OCI-LY1 (cell line): ENCODE results near the gene TMEM213.

Experiments used
- EZH2 ChIP-seq: fragments of 200-600 bp; sonication (generic), shearing (Covaris generic); IDR thresholded peaks from 2 replicates; pipeline ENCODE4 v1.8.0; 2017; ENCODE audit warnings: borderline replicate concordance, mixed run types, mild to moderate bottlenecking, antibody characterized with exemption, low read length, moderate library complexity, mixed read lengths
- TF ChIP-seq, protein P1 (sequence below): fragments of 200-600 bp; sonication (generic), shearing (Covaris generic); IDR thresholded peaks from 2 replicates; pipeline ENCODE4 v1.5.1; 2017; ENCODE audit warnings: mild to moderate bottlenecking, antibody characterized with exemption, low read length, moderate library complexity, mixed read lengths

DNA sequence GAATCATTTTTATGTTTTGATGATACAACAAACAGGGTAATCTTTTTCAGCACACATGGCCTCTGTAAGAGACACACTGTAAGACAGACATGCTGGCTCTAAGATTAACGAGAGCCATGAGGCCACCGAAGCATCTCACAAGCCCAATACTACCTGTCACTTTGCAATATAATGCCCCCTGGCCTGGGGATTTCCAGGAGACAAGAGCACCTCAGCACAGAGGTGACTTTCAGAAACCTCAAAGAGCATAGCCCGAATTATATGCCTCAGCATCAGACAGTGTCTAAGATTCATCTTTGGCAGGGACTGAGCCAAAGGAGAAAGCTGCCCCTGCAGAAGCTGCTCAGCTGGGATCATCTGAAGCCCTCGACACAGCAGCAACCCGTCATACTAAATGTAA lies 44.2 kb upstream of the TMEM213 start:
- TF ChIP-seq, protein P1, sequence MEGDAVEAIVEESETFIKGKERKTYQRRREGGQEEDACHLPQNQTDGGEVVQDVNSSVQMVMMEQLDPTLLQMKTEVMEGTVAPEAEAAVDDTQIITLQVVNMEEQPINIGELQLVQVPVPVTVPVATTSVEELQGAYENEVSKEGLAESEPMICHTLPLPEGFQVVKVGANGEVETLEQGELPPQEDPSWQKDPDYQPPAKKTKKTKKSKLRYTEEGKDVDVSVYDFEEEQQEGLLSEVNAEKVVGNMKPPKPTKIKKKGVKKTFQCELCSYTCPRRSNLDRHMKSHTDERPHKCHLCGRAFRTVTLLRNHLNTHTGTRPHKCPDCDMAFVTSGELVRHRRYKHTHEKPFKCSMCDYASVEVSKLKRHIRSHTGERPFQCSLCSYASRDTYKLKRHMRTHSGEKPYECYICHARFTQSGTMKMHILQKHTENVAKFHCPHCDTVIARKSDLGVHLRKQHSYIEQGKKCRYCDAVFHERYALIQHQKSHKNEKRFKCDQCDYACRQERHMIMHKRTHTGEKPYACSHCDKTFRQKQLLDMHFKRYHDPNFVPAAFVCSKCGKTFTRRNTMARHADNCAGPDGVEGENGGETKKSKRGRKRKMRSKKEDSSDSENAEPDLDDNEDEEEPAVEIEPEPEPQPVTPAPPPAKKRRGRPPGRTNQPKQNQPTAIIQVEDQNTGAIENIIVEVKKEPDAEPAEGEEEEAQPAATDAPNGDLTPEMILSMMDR: no peak
- no peak for TF ChIP-seq EZH2
